ENCODE measurements around the gene NDUFV1. TPM values are rescaled to one million over a fixed set of nuclear protein-coding genes. Genes with fewer than 3 reads are reported as not detected.

The NDUFV1 gene
- total RNA-seq, 4 donors from 2014 or later: 143 to 233 (median 165) TPM

- peak in 1 of 3 donors; percentile 1 for TF ChIP-seq CTCF (IDR thresholded peaks at IDR 0.05)
- ATAC-seq (ENCODE audit: low FRiP score) (peak; percentile 90), DNase-seq (ENCODE audit: low spot score) (peak; percentile 55)
Measured at GRCh38 chr11:67629386-67630227, 22.9 kb downstream of the NDUFV1 start, which contains the start of gene NUDT8. NUDT8 (minus strand) TSS chr11:67629937; CDS start chr11:67629911, 26 bp downstream.

- ATAC-seq (ENCODE audit: low FRiP score): peak; percentile 90
- TF ChIP-seq CTCF (IDR thresholded peaks at IDR 0.05): no peak
Measured at GRCh38 chr11:67630228-67630942, 23.6 kb downstream of the NDUFV1 start.

GRCh38 chr11:67630943-67631331 lies 24.2 kb downstream of the NDUFV1 start:
- ATAC-seq (ENCODE audit: low FRiP score) (no peak), DNase-seq (ENCODE audit: low spot score) (no peak)
- TF ChIP-seq CTCF (IDR thresholded peaks at IDR 0.05): no peak

More at GRCh38 chr11:67630228-67630942, 23.6 kb downstream of the NDUFV1 start:
- DNase-seq (ENCODE audit: low spot score): peak; percentile 92

GRCh38 chr11:67631411-67631810 lies 24.7 kb downstream of the NDUFV1 start:
- ATAC-seq (ENCODE audit: low FRiP score) (no peak), DNase-seq (ENCODE audit: low spot score) (no peak)
- no peak for TF ChIP-seq CTCF (IDR thresholded peaks at IDR 0.05)

- ATAC-seq (ENCODE audit: low FRiP score): no peak
- no peak for DNase-seq (ENCODE audit: low spot score)
- TF ChIP-seq CTCF (IDR thresholded peaks at IDR 0.05): no peak
Measured at GRCh38 chr11:67631853-67632174, 25.1 kb downstream of the NDUFV1 start.

- no peak for DNase-seq (ENCODE audit: low spot score)
- no peak for ATAC-seq (ENCODE audit: low FRiP score)
Measured at GRCh38 chr11:67632175-67632981, 25.6 kb downstream of the NDUFV1 start.

More at GRCh38 chr11:67632175-67632981, 25.6 kb downstream of the NDUFV1 start:
- TF ChIP-seq CTCF (IDR thresholded peaks at IDR 0.05): no peak
